Amygdala (tissue), 56 donors: ENCODE measurements around the gene EHF.
"Not testable (repeated sequence)": the region's sequence is repeated elsewhere in the genome, so short reads cannot be mapped to it uniquely, and the experiment has no call there.

Experiments used
- DNase-seq, 56 donors: peaks; one replicate each; lab custom pipeline; 2025; lab: John Stamatoyannopoulos, UW

EHF gene

GRCh38 chr11:34620820-34621792 lies at the start of gene EHF:
EHF (plus strand) TSS chr11:34621093; CDS start chr11:34642631, 21,538 bp downstream.
- no peak for DNase-seq

- DNase-seq: no peak
These were observed 47.4 kb upstream of the EHF start for GRCh38 chr11:34573537-34573936.

- no peak for DNase-seq
These were observed 45.6 kb upstream of the EHF start for GRCh38 chr11:34575261-34575660.

GRCh38 chr11:34575671-34576070 lies 45.2 kb upstream of the EHF start:
- no peak for DNase-seq

- DNase-seq: no peak
These were observed 44.6 kb upstream of the EHF start for GRCh38 chr11:34576331-34576730.

- no peak for DNase-seq
These were observed 37.1 kb upstream of the EHF start for GRCh38 chr11:34583818-34584217.

- no peak for DNase-seq
These were observed 35.6 kb upstream of the EHF start for GRCh38 chr11:34585304-34585734.

- peak in 4 of 56 donors; percentile 9 to 50 (median 18) for DNase-seq
These were observed 35.0 kb upstream of the EHF start for GRCh38 chr11:34585735-34586487.

GRCh38 chr11:34586488-34587281 lies 34.2 kb upstream of the EHF start:
- DNase-seq: no peak

- no peak for DNase-seq
These were observed 33.6 kb upstream of the EHF start for GRCh38 chr11:34587282-34587677.

- DNase-seq: no peak
These were observed 32.9 kb upstream of the EHF start for GRCh38 chr11:34588023-34588422.

GRCh38 chr11:34588701-34589100 lies 32.2 kb upstream of the EHF start:
- DNase-seq: no peak

GRCh38 chr11:34589177-34589576 lies 31.7 kb upstream of the EHF start:
- not testable (repeated sequence) for DNase-seq

- DNase-seq: no peak
These were observed 27.8 kb upstream of the EHF start for GRCh38 chr11:34593085-34593484.

- no peak for DNase-seq
These were observed 26.3 kb upstream of the EHF start for GRCh38 chr11:34594603-34595002.

GRCh38 chr11:34595391-34595790 lies 25.5 kb upstream of the EHF start:
- no peak for DNase-seq

GRCh38 chr11:34595960-34596644 lies 24.8 kb upstream of the EHF start:
- no peak for DNase-seq

GRCh38 chr11:34599406-34599945 lies 21.4 kb upstream of the EHF start:
- no peak for DNase-seq

GRCh38 chr11:34600339-34601084 lies 20.4 kb upstream of the EHF start:
- DNase-seq: no peak
